ENCODE data around the gene CFAP92.

CFAP92 gene

DNA sequence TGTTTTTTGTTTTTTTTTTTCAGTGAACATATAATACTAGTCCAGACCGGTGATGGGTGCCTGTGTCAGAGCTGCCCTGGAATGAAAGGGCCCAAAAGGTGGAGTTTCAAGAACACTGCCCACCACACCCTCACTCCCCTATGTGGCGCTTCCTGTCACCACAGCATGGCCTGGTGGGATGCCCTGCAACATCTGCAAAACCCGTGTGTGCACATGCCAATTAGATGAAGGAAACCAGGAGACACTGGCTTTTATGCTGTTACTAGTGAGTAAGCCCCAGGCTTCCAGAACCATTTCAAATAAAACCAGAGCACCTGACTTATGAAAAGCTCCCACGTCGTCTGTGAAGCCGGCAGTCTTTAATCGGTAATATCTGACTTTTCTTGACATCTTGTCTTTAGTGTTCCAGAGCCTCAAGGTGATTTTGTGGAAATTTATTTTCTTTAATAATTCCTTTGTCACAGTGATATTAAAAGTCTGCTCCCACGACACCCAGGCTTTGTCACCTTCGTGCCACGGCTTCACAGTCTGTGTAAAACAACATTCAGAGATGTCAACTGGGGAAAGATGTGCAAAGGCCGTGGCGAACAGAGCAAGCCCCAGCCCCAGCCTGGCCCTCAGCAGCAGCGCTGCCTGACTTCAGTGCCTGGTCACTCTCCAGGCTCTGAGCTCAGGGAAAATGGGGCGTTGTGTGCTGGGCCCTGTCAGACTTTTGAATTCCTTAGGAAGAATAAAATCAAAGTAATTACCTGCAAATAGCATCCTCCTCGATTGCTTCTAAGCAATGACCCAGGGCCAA lies 6.4 kb downstream of the CFAP92 start:
- Histone ChIP-seq H3K4ac (ENCODE audit: low read depth, low read length) (no peak overlapping the region), H3K4me2 (ENCODE audit: low read length) (no peak overlapping the region), H3K4me1 (ENCODE audit: control insufficient read depth, low read depth, low read length) (no peaks in the 10 kb centered on the region), H3K36me3 (ENCODE audit: control insufficient read depth, insufficient read depth, low read length) (no peaks in the 10 kb centered on the region), H2BK15ac (replicated peaks; ENCODE audit: low read depth) (no peak overlapping the region), H3K79me1 (ENCODE audit: low read length) (no peaks in the 10 kb centered on the region), H3K18ac (ENCODE audit: low read length) (no peak overlapping the region), H4K5ac (ENCODE audit: low read length) (no peak overlapping the region), H3K27me3 (ENCODE audit: insufficient read depth, low read length, poor library complexity) (no peaks in the 10 kb centered on the region), H3K56ac (ENCODE audit: low read length) (no peak overlapping the region), H2BK5ac (ENCODE audit: low read length) (no peak overlapping the region), H4K8ac (ENCODE audit: low read depth, low read length) (no peak overlapping the region), H2BK120ac (ENCODE audit: low read depth, low read length) (no peak overlapping the region), H3K79me2 (ENCODE audit: control insufficient read depth, insufficient read depth, low read length) (no peaks in the 10 kb centered on the region), H2AK5ac (ENCODE audit: low read length) (no peak overlapping the region), H3K27ac (ENCODE audit: low read depth, low read length) (no peak overlapping the region), H3K9ac (ENCODE audit: low read length) (no peak overlapping the region), H3K23ac (ENCODE audit: low read length) (no peak overlapping the region), H3K4me3 (ENCODE audit: low read length) (no peak overlapping the region)
- no peak for DNase-seq
- no CpG with 5 or more reads among the region's 15 CpGs for WGBS (ENCODE audit: extremely low coverage, insufficient coverage, low lambda C conversion rate)

DNA sequence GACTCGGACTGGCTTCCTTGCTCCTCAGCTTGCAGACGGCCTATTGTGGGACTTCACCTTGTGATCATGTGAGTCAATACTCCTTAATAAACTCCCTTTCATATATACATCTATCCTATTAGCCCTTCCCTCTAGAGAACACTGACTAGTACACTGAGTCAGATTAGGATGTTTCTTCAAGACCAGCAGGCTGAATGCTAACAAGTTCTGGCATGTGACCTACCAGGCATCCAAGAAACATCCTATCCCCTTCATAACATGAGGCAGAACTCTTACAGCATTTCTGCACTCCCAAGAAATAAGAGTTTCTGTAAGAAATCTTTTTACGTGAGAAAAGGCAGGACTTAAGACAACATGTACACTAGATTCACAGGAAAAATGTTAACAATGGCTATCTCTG lies 9.3 kb downstream of the CFAP92 start:
- no peak overlapping the region for H3K4ac ChIP-seq (ENCODE audit: low read depth, low read length)
- H3K4me2 ChIP-seq (ENCODE audit: low read length) = no peak overlapping the region
- H3K56ac ChIP-seq (ENCODE audit: low read length) = no peak overlapping the region
- no peak overlapping the region for H3K9ac ChIP-seq (ENCODE audit: low read length)
- no peaks in the 10 kb centered on the region for H3K79me2 ChIP-seq (ENCODE audit: control insufficient read depth, insufficient read depth, low read length)
- no peak overlapping the region for H2BK15ac ChIP-seq (replicated peaks; ENCODE audit: low read depth)
- H2AK5ac ChIP-seq (ENCODE audit: low read length) = no peak overlapping the region
- no peak for DNase-seq
- H3K23ac ChIP-seq (ENCODE audit: low read length) = no peak overlapping the region
- H3K79me1 ChIP-seq (ENCODE audit: low read length) = no peaks in the 10 kb centered on the region
- H3K27me3 ChIP-seq (ENCODE audit: insufficient read depth, low read length, poor library complexity) = no peaks in the 10 kb centered on the region
- H3K36me3 ChIP-seq (ENCODE audit: control insufficient read depth, insufficient read depth, low read length) = no peaks in the 10 kb centered on the region
- H3K18ac ChIP-seq (ENCODE audit: low read length) = no peak overlapping the region
- H4K5ac ChIP-seq (ENCODE audit: low read length) = no peak overlapping the region
- H3K4me3 ChIP-seq (ENCODE audit: low read length) = no peak overlapping the region
- no peaks in the 10 kb centered on the region for H3K4me1 ChIP-seq (ENCODE audit: control insufficient read depth, low read depth, low read length)
- H2BK5ac ChIP-seq (ENCODE audit: low read length) = no peak overlapping the region
- no peak overlapping the region for H2BK120ac ChIP-seq (ENCODE audit: low read depth, low read length)
- no peak overlapping the region for H4K8ac ChIP-seq (ENCODE audit: low read depth, low read length)
- no CpG with 5 or more reads among the region's 3 CpGs for WGBS (ENCODE audit: extremely low coverage, insufficient coverage, low lambda C conversion rate)
- no peak overlapping the region for H3K27ac ChIP-seq (ENCODE audit: low read depth, low read length)

DNA sequence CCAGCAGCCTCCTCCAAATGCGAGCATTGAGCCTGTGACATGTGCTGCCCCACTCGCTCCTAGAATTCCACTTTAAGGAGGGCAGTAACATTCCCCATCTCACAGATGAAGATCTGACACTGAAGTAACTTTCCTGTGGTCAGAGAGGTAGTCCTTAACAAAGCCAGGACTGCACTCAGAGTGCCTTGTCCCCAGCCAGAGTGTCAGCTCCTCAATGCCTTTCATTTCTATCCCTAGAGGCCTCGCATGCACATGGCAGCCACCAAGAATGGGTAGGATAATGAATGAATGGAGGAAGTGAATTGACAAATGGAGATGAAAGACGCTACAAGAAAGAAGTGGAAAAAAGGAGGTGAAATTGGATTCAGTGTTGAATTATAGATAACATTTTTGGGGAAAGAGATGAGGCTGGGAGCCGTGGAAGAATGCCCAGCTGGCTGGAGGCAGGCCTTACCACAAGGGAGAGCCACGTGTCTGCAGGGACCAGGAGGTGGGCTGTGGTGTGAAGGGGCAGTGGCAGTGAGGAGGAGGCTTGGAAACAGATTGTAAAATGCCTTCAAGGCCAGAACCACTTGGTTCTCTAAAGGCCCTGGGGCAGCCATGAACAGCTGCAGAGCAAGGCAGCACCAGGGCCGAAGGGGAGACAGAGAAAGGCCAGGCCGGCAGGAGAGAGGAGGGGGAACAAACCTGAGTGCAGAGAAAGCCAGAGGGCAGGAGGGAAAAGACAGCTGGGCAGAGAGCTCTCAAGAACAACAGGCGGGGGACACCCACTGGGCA lies 10.4 kb downstream of the CFAP92 start:
- H3K56ac ChIP-seq (ENCODE audit: low read length) = no peak overlapping the region
- H3K36me3 ChIP-seq (ENCODE audit: control insufficient read depth, insufficient read depth, low read length) = no peaks in the 10 kb centered on the region
- H3K27me3 ChIP-seq (ENCODE audit: insufficient read depth, low read length, poor library complexity) = no peaks in the 10 kb centered on the region
- H3K79me1 ChIP-seq (ENCODE audit: low read length) = no peaks in the 10 kb centered on the region
- no peaks in the 10 kb centered on the region for H3K79me2 ChIP-seq (ENCODE audit: control insufficient read depth, insufficient read depth, low read length)
- no peak overlapping the region for H3K9ac ChIP-seq (ENCODE audit: low read length)
- H4K8ac ChIP-seq (ENCODE audit: low read depth, low read length) = no peak overlapping the region
- no peak overlapping the region for H2BK120ac ChIP-seq (ENCODE audit: low read depth, low read length)
- H2AK5ac ChIP-seq (ENCODE audit: low read length) = no peak overlapping the region
- no peak for DNase-seq
- no peak overlapping the region for H2BK5ac ChIP-seq (ENCODE audit: low read length)
- no CpG with 5 or more reads among the region's 9 CpGs for WGBS (ENCODE audit: extremely low coverage, insufficient coverage, low lambda C conversion rate)
- H3K4me3 ChIP-seq (ENCODE audit: low read length) = no peak overlapping the region
- H3K18ac ChIP-seq (ENCODE audit: low read length) = no peak overlapping the region
- H3K4ac ChIP-seq (ENCODE audit: low read depth, low read length) = no peak overlapping the region
- H3K23ac ChIP-seq (ENCODE audit: low read length) = no peak overlapping the region
- no peak overlapping the region for H2BK15ac ChIP-seq (replicated peaks; ENCODE audit: low read depth)
- H3K4me1 ChIP-seq (ENCODE audit: control insufficient read depth, low read depth, low read length) = no peaks in the 10 kb centered on the region
- H3K4me2 ChIP-seq (ENCODE audit: low read length) = no peak overlapping the region
- no peak overlapping the region for H4K5ac ChIP-seq (ENCODE audit: low read length)
- H3K27ac ChIP-seq (ENCODE audit: low read depth, low read length) = no peak overlapping the region

DNA sequence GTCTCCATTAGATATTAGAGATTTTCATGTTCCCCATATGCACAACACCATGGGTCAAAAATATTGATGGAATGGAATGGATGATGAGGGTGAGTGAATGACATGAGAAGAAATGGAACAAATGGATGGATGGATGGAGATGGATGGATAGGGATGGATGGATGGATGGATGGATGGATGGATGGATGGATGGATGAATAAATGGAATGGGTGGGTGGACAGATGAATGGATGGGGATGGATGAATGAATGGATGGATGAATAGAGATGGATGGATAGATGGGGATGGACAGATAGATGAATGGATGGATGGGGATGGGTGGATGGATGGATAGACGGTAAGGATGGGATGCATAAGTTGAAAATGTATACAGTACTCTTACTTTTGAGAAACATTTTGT lies 18.6 kb downstream of the CFAP92 start:
- no peak overlapping the region for H2BK5ac ChIP-seq (ENCODE audit: low read length)
- no peaks in the 10 kb centered on the region for H3K27me3 ChIP-seq (ENCODE audit: insufficient read depth, low read length, poor library complexity)
- H3K79me1 ChIP-seq (ENCODE audit: low read length) = no peaks in the 10 kb centered on the region
- H4K5ac ChIP-seq (ENCODE audit: low read length) = no peak overlapping the region
- no peaks in the 10 kb centered on the region for H3K4me1 ChIP-seq (ENCODE audit: control insufficient read depth, low read depth, low read length)
- no peak overlapping the region for H3K27ac ChIP-seq (ENCODE audit: low read depth, low read length)
- no peak overlapping the region for H3K23ac ChIP-seq (ENCODE audit: low read length)
- no peak overlapping the region for H3K4ac ChIP-seq (ENCODE audit: low read depth, low read length)
- H3K79me2 ChIP-seq (ENCODE audit: control insufficient read depth, insufficient read depth, low read length) = no peaks in the 10 kb centered on the region
- H2AK5ac ChIP-seq (ENCODE audit: low read length) = no peak overlapping the region
- no peak overlapping the region for H3K9ac ChIP-seq (ENCODE audit: low read length)
- H4K8ac ChIP-seq (ENCODE audit: low read depth, low read length) = no peak overlapping the region
- no peaks in the 10 kb centered on the region for H3K36me3 ChIP-seq (ENCODE audit: control insufficient read depth, insufficient read depth, low read length)
- H2BK15ac ChIP-seq (replicated peaks; ENCODE audit: low read depth) = no peak overlapping the region
- H2BK120ac ChIP-seq (ENCODE audit: low read depth, low read length) = no peak overlapping the region
- no peak overlapping the region for H3K18ac ChIP-seq (ENCODE audit: low read length)
- no peak for DNase-seq
- no CpG with 5 or more reads among the region's 1 CpG for WGBS (ENCODE audit: extremely low coverage, insufficient coverage, low lambda C conversion rate)
- H3K4me3 ChIP-seq (ENCODE audit: low read length) = no peak overlapping the region
- H3K56ac ChIP-seq (ENCODE audit: low read length) = no peak overlapping the region
- no peak overlapping the region for H3K4me2 ChIP-seq (ENCODE audit: low read length)

DNA sequence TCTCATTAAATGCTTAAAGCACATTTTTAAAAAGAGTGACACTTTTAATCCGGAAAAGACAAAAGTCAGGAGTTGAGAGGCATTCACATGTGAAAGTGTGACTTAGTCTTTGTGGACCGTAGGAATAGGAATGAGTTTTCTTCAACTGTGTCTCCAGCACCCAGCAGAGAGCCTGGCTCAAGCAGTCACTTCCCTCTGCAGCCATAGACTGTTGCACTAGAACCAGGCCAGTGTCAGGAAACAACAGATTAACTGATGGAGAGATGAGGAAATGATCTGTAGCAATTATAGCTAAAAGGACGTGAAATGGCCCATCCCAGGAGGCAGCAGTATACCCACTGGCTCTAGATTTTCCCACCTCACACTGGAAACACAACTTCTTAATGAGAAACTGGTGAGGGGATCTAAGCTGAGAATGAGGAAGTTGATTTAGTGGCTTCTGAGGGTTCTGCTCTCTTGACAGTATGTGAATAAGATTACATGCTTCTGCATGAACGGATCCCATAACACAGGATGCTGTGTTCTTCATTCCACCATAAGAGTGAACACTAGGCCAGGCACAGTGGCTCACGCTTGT lies 19.8 kb downstream of the CFAP92 start:
- H3K79me1 ChIP-seq (ENCODE audit: low read length) = no peaks in the 10 kb centered on the region
- H3K9ac ChIP-seq (ENCODE audit: low read length) = no peak overlapping the region
- no peaks in the 10 kb centered on the region for H3K27me3 ChIP-seq (ENCODE audit: insufficient read depth, low read length, poor library complexity)
- DNase-seq = no peak
- H3K4me3 ChIP-seq (ENCODE audit: low read length) = no peak overlapping the region
- WGBS (ENCODE audit: extremely low coverage, insufficient coverage, low lambda C conversion rate) = no CpG with 5 or more reads among the region's 5 CpGs
- no peak overlapping the region for H4K8ac ChIP-seq (ENCODE audit: low read depth, low read length)
- no peaks in the 10 kb centered on the region for H3K4me1 ChIP-seq (ENCODE audit: control insufficient read depth, low read depth, low read length)
- no peak overlapping the region for H4K5ac ChIP-seq (ENCODE audit: low read length)
- no peak overlapping the region for H2BK15ac ChIP-seq (replicated peaks; ENCODE audit: low read depth)
- no peaks in the 10 kb centered on the region for H3K36me3 ChIP-seq (ENCODE audit: control insufficient read depth, insufficient read depth, low read length)
- H2AK5ac ChIP-seq (ENCODE audit: low read length) = no peak overlapping the region
- no peaks in the 10 kb centered on the region for H3K79me2 ChIP-seq (ENCODE audit: control insufficient read depth, insufficient read depth, low read length)
- H3K56ac ChIP-seq (ENCODE audit: low read length) = no peak overlapping the region
- H2BK5ac ChIP-seq (ENCODE audit: low read length) = no peak overlapping the region
- no peak overlapping the region for H3K23ac ChIP-seq (ENCODE audit: low read length)
- H3K27ac ChIP-seq (ENCODE audit: low read depth, low read length) = no peak overlapping the region
- H3K18ac ChIP-seq (ENCODE audit: low read length) = no peak overlapping the region
- no peak overlapping the region for H3K4ac ChIP-seq (ENCODE audit: low read depth, low read length)
- no peak overlapping the region for H3K4me2 ChIP-seq (ENCODE audit: low read length)
- H2BK120ac ChIP-seq (ENCODE audit: low read depth, low read length) = no peak overlapping the region
